Stimulated activated CD8-positive, alpha-beta memory T cell treated with anti-CD3 and anti-CD28 coated beads, Interleukin-7, amount 100 ng/mL, for 48 hours (primary cell): ENCODE measurements around the gene GGA1.
A peak's percentile ranks its signal among the peaks of the same experiment; 100 is the strongest.

ENCODE experiments used
- DNase-seq, 2 donors: peaks; one replicate each; pipeline ENCODE4 v3.0.0-alpha.2; 2020; ENCODE audit warnings: low read depth in 1 of 2; ENCODE audit errors: extremely low read depth in 1 of 2

The GGA1 gene

GRCh38 chr22:37672206-37672919 is 63.7 kb downstream of the GGA1 start:
- no peak for DNase-seq

GRCh38 chr22:37672920-37673455 is 64.4 kb downstream of the GGA1 start:
- no peak for DNase-seq

GRCh38 chr22:37674248-37674647 is 65.6 kb downstream of the GGA1 start:
- DNase-seq: no peak

- DNase-seq: peak; percentile 58 to 84
These were observed 66.6 kb downstream of the GGA1 start, which contains the start of gene LGALS1 for GRCh38 chr22:37674951-37675929. LGALS1 (plus strand) TSS chr22:37675636; CDS start chr22:37675703, 67 bp downstream.

GRCh38 chr22:37675930-37676735 is 67.5 kb downstream of the GGA1 start:
- DNase-seq: no peak

GRCh38 chr22:37676736-37677492 is 68.3 kb downstream of the GGA1 start:
- DNase-seq: peak; percentile 88 to 92

- DNase-seq: no peak
These were observed 68.9 kb downstream of the GGA1 start for GRCh38 chr22:37677493-37677974.

- no peak for DNase-seq
These were observed 69.7 kb downstream of the GGA1 start for GRCh38 chr22:37678372-37678771.

GRCh38 chr22:37679670-37680069 is 71.0 kb downstream of the GGA1 start:
- DNase-seq: no peak

- DNase-seq: no peak
These were observed 71.7 kb downstream of the GGA1 start for GRCh38 chr22:37680191-37680851.

GRCh38 chr22:37681001-37681424 is 72.4 kb downstream of the GGA1 start:
- DNase-seq: no peak

- peak; percentile 33 to 68 for DNase-seq
These were observed 73.0 kb downstream of the GGA1 start for GRCh38 chr22:37681556-37682049.
